HG03378 (cell line): ENCODE data around the gene MUC2.

Experiments used
- ATAC-seq: cut with Tn5 transposase; IDR thresholded peaks from one replicate; pipeline ENCODE4 v1.9.1; 2021; ENCODE audit warnings: mild to moderate bottlenecking, moderate library complexity; ENCODE audit not compliant: unreplicated experiment

The MUC2 gene

GRCh38 chr11:1036303-1036923, 38.3 kb upstream of the MUC2 start, which contains the start of gene MUC6:
Gene MUC6, minus strand, starts transcription at chr11:1036718. Its CDS starts 63 bp downstream, at chr11:1036655.
- no peak for ATAC-seq

- no peak for ATAC-seq
Observed at GRCh38 chr11:1036931-1037330, 37.7 kb upstream of the MUC2 start.

GRCh38 chr11:1037506-1038055, 37.1 kb upstream of the MUC2 start:
- ATAC-seq, result no peak

DNA sequence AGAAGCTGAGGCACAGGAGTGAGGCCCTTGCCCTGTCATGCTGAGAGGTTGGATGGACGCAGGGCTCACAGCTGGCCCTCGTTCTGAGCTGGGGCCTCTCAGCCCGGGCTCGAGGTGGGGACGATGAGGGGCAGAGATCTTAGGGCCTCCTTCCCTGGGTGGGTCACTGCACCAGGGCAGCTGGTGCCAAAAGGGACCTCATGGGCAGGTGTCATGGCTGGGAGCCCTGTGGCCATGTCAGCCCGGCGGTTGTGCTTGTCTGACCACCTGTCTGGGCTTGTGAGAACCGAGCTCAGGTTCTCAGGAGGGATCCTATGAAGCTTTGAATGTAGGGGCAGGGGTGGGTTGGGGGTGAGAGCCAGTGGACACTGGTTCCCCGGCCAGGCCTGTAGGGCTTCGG, 36.3 kb upstream of the MUC2 start:
- ATAC-seq, result no peak

DNA sequence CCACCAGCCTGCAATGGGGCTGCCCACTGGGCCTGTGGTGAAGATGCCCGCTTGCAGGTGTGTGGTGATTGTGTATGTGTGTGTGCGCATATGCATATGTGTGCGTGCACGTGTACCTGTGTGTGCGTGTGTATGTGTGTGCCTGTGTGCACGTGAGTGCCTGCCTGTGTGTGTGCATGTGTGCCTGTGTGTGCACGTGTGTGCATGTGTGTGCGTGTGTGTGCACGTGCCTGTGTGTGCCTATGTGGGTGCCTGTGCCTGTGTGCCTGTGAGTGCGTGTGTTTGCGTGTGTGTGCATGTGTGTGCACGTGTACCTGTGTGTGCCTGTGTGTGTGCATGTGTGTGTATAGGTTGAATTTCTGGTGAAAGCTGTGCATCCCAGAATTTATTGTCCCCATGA, 35.8 kb upstream of the MUC2 start:
- no peak for ATAC-seq

- no peak for ATAC-seq
Observed at GRCh38 chr11:1039481-1040427, 34.9 kb upstream of the MUC2 start.

DNA sequence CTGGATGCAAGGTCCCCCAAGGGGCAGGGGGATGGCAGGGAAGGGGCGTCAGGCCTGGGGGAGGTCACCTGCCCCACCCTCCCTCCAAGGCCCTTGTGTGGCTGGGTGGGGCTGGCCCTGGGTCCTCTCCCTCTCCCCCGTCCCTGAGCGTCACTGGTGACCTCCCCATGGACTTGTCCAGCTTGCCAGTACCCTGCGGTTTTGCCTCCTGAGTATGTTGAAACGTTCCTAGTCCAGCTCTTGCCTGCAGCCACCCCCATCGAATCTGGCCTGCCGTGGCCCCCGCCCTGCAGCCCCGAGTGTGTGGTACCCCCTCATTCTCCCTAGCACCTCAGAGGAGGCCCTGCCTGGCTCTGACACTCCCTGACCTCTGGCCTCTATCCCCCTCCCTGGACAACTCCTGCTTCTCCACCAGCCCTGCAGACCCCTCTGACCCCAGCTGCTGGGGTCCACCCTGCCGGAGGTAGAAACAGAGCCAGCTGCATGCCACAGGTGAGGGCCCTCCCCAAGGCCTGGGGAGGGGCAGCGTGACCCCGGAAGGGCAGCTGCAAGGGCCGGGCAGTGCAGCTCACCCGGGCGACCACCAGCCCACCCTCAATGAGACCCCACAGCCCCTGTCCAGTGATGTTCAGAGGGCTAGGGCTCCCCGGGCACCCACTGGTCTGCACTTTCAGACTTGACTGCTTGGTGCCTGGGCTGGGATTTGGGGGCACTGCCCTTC, 34.1 kb upstream of the MUC2 start:
- ATAC-seq, result no peak

DNA sequence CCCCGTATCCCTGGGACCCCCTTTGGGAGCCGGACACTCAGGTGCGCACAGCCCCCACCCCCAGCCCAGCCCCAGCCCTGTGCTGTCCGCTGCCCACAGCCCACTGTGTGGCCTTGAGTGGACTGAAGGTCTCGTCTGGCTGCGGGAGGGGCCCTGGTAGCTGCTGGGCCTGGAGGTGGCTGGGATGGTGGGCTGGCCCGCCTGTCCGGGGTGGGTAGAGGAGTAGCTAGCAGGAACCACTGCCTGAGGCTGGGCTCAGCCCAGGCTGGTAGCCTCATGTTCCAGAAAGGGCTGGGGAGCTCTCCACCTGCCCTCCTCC, 33.6 kb upstream of the MUC2 start:
- no peak for ATAC-seq

GRCh38 chr11:1041471-1041870, 33.2 kb upstream of the MUC2 start:
- no peak for ATAC-seq

- no peak for ATAC-seq
Observed at GRCh38 chr11:1041936-1042608, 32.6 kb upstream of the MUC2 start.

DNA sequence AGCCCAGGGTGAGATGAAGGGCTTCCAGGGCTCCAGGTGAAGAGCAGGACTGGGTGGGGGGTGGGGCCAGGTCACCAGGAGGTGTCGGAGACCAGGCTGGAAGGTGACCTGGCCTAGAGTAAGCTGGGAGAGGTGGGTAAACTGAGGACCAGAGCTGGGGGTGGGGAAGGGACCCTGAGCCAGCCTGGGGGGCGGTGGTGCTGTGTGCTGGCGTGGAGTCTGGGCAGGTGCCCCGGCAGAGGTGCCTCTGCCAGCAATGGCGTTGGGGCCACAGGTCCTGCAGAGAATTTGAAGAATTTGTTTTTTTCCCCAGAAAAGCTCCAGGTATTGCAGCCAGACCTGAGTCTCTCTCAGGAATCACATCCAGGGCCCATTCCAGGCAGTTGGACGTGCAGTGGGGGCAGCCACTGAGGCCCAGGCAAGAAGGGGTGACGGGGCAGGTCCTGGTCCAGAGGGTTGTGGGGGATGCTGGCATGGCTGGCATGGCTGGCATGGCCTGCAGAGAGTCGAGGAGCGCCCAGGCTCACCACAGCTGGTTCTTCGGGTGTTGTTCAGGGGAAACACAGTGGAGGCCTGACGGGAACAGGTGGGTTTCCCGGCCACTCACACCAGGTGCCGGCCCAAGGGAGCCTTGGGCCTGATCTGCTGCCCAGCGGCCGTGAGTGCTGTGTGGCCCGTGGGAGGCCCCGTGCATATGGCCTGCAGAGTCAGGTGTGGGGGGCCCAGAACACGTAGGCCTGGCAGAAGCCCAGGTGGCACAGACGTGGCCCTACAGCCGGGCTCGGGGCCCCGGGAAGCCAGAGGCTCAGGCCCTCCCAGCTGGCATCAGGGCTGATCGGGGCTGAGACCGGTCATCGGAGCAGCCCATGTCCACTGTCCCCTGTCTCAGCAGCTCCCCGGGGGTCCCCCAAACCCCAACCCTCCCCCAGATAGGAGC, 31.8 kb upstream of the MUC2 start:
- no peak for ATAC-seq

GRCh38 chr11:1043563-1044096, 31.0 kb upstream of the MUC2 start:
- no peak for ATAC-seq

GRCh38 chr11:1044160-1044559, 30.5 kb upstream of the MUC2 start:
- no peak for ATAC-seq

DNA sequence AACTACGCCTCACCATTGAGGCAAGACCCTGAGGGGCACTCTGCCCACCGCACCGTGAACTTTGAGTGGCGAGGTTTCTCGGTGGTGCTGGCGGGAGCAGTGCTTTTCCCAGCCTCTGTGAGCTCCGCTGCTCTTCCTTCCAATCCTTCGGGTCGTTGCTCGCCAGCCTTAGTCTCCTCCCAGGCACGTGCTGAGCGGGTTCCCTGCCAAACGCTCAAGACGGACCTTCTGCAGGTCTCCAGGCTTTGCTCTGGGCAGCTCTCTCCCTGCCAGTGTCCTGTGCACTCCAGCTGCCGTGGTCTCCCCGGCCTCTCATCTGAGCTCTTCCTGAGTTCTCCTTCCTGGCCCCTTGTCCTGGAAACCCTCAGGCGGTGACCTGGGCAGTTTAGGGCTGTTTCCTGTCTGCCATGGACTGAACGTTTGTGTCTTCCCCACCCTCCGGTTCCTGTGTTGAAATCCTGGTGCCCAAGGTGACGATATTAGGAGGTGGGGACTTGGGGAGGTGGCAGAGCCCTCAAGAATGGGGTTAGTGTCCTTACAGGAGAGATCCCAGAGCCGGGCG, 27.0 kb upstream of the MUC2 start:
- no peak for ATAC-seq

- ATAC-seq, result no peak
Observed at GRCh38 chr11:1048375-1049070, 26.2 kb upstream of the MUC2 start.

- no peak for ATAC-seq
Observed at GRCh38 chr11:1049071-1049405, 25.6 kb upstream of the MUC2 start.

DNA sequence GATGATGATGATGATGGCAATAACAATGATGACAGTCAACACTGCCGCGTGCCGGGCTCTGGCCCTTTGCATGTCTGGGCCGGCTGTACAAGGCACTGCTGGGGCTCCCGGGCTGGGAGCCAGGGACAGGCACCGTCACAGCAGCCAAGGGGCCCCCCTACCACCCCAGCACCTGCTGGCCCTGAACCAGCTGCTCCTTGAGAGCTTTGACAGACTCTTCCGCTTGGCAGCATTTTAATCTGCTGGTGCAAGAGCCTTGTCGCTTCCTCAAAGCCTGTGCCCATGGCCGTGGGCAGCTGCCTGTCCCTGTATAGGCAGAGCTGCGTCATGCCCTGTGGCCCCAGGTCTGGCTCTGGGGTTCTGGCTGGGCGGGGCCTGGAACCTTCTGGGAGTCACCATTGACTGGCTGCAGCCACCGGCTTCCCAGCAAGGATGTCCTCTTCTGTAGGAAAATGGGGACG, 25.2 kb upstream of the MUC2 start:
- no peak for ATAC-seq

DNA sequence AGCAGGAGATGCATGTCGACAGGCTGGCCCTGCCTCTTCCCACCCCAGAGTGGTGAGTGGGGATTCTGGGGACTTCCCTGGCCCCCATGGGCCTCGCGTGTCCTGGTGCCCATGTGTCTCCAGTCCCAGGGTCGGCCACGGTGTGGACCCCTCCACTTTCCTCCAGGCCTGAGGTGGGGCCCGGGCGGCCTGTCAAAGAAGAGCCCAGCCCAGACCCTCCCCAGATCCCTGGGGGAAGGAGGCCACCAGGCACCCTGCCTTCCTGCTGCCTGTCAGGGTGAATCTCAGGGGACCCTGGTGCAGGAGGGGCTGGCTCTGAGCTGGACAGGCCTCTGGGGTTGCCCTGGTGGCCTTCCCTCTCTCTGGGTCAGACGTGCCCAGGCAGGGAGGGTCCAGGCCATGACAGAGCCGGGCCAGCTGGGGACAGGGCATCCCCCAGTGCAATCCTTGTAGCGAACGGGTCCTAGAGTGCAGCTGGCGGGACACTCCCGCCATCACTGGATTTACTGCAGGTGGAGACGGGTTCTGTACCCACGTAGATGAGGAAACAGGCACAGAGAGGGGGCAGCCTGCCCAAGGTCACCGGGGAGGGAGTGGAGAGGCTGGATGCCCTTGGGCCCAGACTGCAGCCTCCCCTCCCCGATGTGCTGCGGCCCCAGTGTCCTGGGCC, 24.6 kb upstream of the MUC2 start:
- ATAC-seq, result no peak
